Astrocyte (in vitro differentiated cells and primary cell): ENCODE data around the gene CAMK2N1.

ENCODE experiments used
- EZH2 ChIP-seq: IDR thresholded peaks from 2 replicates; pipeline ENCODE4 v1.6.1; 2012; ENCODE audit warnings: mild to moderate bottlenecking, low read length, inconsistent platforms; ENCODE audit not compliant: insufficient read depth
- TF ChIP-seq, protein P1 (sequence below): IDR thresholded peaks from 2 replicates; pipeline ENCODE4 v1.5.1; 2011; ENCODE audit warnings: low read depth, mild to moderate bottlenecking, inconsistent platforms, low read length, moderate library complexity; ENCODE audit not compliant: insufficient read depth

DNA sequence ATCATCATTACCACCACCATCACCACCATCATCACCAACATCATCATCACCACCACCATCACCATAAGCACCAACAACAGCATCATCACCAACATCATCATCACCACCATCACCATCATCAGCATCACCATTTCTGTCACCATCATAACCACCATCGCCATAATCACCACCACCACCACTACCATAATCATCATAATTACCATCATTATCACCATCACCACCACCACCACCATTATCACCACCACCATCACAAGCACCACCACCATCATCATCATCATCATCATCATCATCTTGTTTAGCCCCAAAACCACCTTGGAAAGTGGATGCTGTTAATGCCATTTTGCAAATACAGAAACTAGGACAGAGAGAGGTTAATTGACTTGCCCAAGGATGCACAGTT is 22.5 kb downstream of the CAMK2N1 start:
- no peak for TF ChIP-seq EZH2
- TF ChIP-seq, protein P1, sequence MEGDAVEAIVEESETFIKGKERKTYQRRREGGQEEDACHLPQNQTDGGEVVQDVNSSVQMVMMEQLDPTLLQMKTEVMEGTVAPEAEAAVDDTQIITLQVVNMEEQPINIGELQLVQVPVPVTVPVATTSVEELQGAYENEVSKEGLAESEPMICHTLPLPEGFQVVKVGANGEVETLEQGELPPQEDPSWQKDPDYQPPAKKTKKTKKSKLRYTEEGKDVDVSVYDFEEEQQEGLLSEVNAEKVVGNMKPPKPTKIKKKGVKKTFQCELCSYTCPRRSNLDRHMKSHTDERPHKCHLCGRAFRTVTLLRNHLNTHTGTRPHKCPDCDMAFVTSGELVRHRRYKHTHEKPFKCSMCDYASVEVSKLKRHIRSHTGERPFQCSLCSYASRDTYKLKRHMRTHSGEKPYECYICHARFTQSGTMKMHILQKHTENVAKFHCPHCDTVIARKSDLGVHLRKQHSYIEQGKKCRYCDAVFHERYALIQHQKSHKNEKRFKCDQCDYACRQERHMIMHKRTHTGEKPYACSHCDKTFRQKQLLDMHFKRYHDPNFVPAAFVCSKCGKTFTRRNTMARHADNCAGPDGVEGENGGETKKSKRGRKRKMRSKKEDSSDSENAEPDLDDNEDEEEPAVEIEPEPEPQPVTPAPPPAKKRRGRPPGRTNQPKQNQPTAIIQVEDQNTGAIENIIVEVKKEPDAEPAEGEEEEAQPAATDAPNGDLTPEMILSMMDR = no peak
